Measurements from ENCODE around the gene DIDO1. TPM values are rescaled to one million over a fixed set of nuclear protein-coding genes. Genes with fewer than 3 reads are reported as not detected.

DIDO1 gene
- polyA plus RNA-seq, 1 of the 3 experiments (the other 2 are of a cell fraction): 14.7 TPM

- TF ChIP-seq REST (IDR thresholded peaks at IDR 0.05; ENCODE audit: low read depth, low read length) (no peak), TAF1 (IDR thresholded peaks at IDR 0.05; ENCODE audit: borderline replicate concordance, low read depth, low read length) (no peak), GATA2 (CRISPR knock-in tag; IDR thresholded peaks at IDR 0.05) (no peak), TCF12 (IDR thresholded peaks at IDR 0.05) (no peak), CHD2 (IDR thresholded peaks at IDR 0.05; ENCODE audit: low read length, partially characterized antibody) (no peak), NRF1 (IDR thresholded peaks at IDR 0.05; ENCODE audit: low read depth, low read length) (no peak), RXRA (IDR thresholded peaks at IDR 0.05; ENCODE audit: borderline replicate concordance, low read depth) (no peak), NFIC (IDR thresholded peaks at IDR 0.05; ENCODE audit: borderline replicate concordance) (no peak), EP300 (IDR thresholded peaks at IDR 0.05; ENCODE audit: borderline replicate concordance in 1 of 2, low read depth in 1 of 2, low read length in 1 of 2) (no peak), TEAD4 (IDR thresholded peaks at IDR 0.05; ENCODE audit: borderline replicate concordance, insufficient read depth) (no peak), ELF1 (IDR thresholded peaks at IDR 0.05) (no peak), FOXJ3 (CRISPR knock-in tag; IDR thresholded peaks at IDR 0.05) (no peak), MAX (IDR thresholded peaks at IDR 0.05; ENCODE audit: low read depth) (no peak), YY1 (IDR thresholded peaks at IDR 0.05; ENCODE audit: low read depth) (no peak)
- TF ChIP-seq, protein P1, sequence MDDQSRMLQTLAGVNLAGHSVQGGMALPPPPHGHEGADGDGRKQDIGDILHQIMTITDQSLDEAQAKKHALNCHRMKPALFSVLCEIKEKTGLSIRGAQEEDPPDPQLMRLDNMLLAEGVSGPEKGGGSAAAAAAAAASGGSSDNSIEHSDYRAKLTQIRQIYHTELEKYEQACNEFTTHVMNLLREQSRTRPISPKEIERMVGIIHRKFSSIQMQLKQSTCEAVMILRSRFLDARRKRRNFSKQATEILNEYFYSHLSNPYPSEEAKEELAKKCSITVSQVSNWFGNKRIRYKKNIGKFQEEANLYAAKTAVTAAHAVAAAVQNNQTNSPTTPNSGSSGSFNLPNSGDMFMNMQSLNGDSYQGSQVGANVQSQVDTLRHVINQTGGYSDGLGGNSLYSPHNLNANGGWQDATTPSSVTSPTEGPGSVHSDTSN (IDR thresholded peaks at IDR 0.05): no peak
Measured at GRCh38 chr20:62940875-62941274, 14.6 kb upstream of the DIDO1 start (continued).

GRCh38 chr20:62938105-62938888 lies 12.0 kb upstream of the DIDO1 start, which contains the start of gene GID8:
Gene GID8 (plus strand): TSS chr20:62938147. CDS start chr20:62941503, 3,356 bp downstream.
- H3K27me3 ChIP-seq (ENCODE audit: insufficient read depth): no peaks in the 10 kb centered on the region
- H3K4me2 ChIP-seq: peak within 1 kb of the TSS; percentile 77
- H4K20me1 ChIP-seq (ENCODE audit: insufficient read depth): peaks cover 61% of the 10 kb centered on the region
- peaks cover 18 to 23% of the 10 kb centered on the region in 2 experiments for H3K36me3 ChIP-seq (replicated peaks in 1 of 2; ENCODE audit: control insufficient read depth in 1 of 2, insufficient read depth in 2 of 2, low read length in 1 of 2)
- peak within 1 kb of the TSS; percentile 62 for H2AFZ ChIP-seq (ENCODE audit: low read depth)
- peaks cover 11 to 21% of the 10 kb centered on the region in 2 experiments for H3K4me1 ChIP-seq (ENCODE audit: control insufficient read depth in 1 of 2, insufficient read depth in 2 of 2, low read depth in 1 of 2, low read length in 1 of 2)
- POLR2A ChIA-PET: interaction anchor here (0.7 to 1.9 kb wide), 5 partner anchors 8 to 24 kb away, joined by 3 to 8 read pairs (median 4); no protein-coding TSS in a partner anchor
- no peaks in the 10 kb centered on the region for H3K9me2 ChIP-seq
- TF ChIP-seq YY1 (IDR thresholded peaks at IDR 0.05; ENCODE audit: low read depth) (no peak), IRF3 (IDR thresholded peaks at IDR 0.05; ENCODE audit: low read depth, low read length) (no peak), EP300 (IDR thresholded peaks at IDR 0.05; ENCODE audit: borderline replicate concordance in 1 of 2, low read depth in 1 of 2, low read length in 1 of 2) (no peak), NRF1 (IDR thresholded peaks at IDR 0.05; ENCODE audit: low read depth, low read length) (no peak), FOSL2 (IDR thresholded peaks at IDR 0.05; ENCODE audit: borderline replicate concordance, low read depth) (no peak), SIN3A (IDR thresholded peaks at IDR 0.05; ENCODE audit: borderline replicate concordance, low read depth, low read length) (0 out of 2 replicates have a peak, but pooled peaks have one; percentile 28), MXI1 (IDR thresholded peaks at IDR 0.05; ENCODE audit: low read depth, low read length) (peak; percentile 21; the same call in 1 of the 2 replicates), USF1 (IDR thresholded peaks at IDR 0.05; ENCODE audit: borderline replicate concordance, low read depth) (no peak), RAD21 (IDR thresholded peaks at IDR 0.05; ENCODE audit: low read length) (no peak), FOXM1 (IDR thresholded peaks at IDR 0.05; ENCODE audit: low read depth) (no peak), TEAD4 (IDR thresholded peaks at IDR 0.05; ENCODE audit: borderline replicate concordance, insufficient read depth) (no peak), TCF12 (IDR thresholded peaks at IDR 0.05) (no peak)
- DNase-seq: no peak
- H3K27ac ChIP-seq (ENCODE audit: low read depth in 2 of 2, low read length in 1 of 2): peak within 1 kb of the TSS; percentile 83 to 89
- H3K9me3 ChIP-seq: no peaks in the 10 kb centered on the region
- peaks cover 95% of the 10 kb centered on the region for H3K79me2 ChIP-seq (ENCODE audit: insufficient read depth)
- peak within 1 kb of the TSS; percentile 84 to 88 for H3K4me3 ChIP-seq (ENCODE audit: low read depth in 2 of 2, low read length in 1 of 2)
- peaks cover 12% of the 10 kb centered on the region for H3F3A ChIP-seq (replicated peaks; ENCODE audit: insufficient read depth)
- CTCF ChIA-PET: interaction anchor here (1.0 to 5.7 kb wide), 7 partner anchors 13 to 115 kb away, joined by 3 to 50 read pairs (median 7); partner anchors contain the start of gene DIDO1
- peak within 1 kb of the TSS; percentile 98 for H3K9ac ChIP-seq
- under 1% methylated on average over 24 of the region's 79 CpGs for WGBS (ENCODE audit: low lambda C conversion rate)
